Measurements from ENCODE around the gene SMAD7. TPM values are rescaled to one million over a fixed set of nuclear protein-coding genes. Genes with fewer than 3 reads are reported as not detected.

SMAD7 gene
- total RNA-seq, 1 donor from 2014 or later, result 76.5 TPM

DNA sequence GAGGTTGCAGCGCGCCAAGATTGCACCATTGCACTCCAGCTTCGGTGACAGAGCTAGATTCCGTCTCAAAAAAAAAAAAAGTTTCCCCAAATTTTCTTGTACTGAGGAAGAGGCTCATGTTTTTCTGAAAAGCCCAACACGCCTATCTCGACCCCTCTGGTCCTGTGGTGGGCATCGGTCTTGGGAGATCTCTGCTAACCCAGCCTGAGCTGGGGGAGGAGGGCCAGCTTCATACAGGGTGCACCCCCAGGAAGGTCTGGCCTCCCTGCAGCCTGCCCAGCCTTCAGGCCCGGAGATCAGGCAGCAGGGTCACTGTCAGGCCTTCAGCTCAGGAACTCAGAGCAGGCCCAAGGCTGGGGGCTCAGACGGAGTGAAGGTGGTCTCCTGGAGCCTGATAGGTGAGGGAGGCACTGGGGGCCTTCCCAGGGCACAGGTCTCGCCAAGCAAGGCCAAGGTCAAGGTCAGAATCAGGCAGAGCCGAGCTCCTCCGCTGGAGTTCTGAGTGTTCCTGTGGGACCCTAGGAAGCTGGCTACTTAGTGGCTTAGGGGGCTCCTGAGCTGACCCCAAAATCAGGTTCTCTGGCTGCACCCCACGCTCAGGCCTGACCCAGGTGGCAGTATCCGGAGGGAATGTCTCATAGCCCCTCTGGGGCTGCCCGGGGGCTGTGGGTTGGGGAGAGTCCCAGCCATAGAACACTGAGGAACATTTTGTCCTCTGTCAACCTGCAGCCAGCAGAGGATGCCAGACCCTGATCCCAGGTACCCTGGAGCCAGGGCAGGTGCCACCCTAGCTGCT lies 37.9 kb upstream of the SMAD7 start:
- no peaks in the 10 kb centered on the region for H3K9me3 ChIP-seq
- no peak for DNase-seq (ENCODE audit: low spot score in 2 of 2)
- TF ChIP-seq, protein P1, sequence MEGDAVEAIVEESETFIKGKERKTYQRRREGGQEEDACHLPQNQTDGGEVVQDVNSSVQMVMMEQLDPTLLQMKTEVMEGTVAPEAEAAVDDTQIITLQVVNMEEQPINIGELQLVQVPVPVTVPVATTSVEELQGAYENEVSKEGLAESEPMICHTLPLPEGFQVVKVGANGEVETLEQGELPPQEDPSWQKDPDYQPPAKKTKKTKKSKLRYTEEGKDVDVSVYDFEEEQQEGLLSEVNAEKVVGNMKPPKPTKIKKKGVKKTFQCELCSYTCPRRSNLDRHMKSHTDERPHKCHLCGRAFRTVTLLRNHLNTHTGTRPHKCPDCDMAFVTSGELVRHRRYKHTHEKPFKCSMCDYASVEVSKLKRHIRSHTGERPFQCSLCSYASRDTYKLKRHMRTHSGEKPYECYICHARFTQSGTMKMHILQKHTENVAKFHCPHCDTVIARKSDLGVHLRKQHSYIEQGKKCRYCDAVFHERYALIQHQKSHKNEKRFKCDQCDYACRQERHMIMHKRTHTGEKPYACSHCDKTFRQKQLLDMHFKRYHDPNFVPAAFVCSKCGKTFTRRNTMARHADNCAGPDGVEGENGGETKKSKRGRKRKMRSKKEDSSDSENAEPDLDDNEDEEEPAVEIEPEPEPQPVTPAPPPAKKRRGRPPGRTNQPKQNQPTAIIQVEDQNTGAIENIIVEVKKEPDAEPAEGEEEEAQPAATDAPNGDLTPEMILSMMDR (IDR thresholded peaks at IDR 0.05), result no peak
- H3K4me3 ChIP-seq, result no peak overlapping the region
- H3K4me1 ChIP-seq, result peaks cover 17 to 36% of the 10 kb centered on the region in 2 donors
- intact Hi-C loops (cut with DNase I), result no loop called here
- H3K27ac ChIP-seq, result peak overlapping the region; percentile 72 to 86
- H3K36me3 ChIP-seq, result no peaks in the 10 kb centered on the region
- H3K27me3 ChIP-seq, result no peaks in the 10 kb centered on the region

DNA sequence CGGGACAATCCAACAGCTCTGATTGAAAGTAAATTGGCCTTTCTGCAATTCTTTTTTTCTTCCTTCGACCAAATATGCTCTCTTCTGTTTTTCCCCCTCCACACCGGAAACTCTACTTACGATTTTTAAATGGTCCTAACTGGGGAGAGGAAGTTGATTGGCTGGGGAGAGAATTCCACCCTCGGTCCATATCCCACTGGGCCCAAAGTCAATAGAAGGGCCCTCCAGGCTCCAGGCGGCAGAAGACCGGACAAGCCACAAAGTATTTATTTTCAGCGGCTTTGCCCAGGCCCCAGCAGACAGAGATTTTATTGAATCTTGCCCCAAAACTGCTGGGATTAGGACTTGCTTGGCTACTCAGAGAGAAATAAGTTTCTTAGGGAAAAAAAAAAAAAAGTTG lies 37.1 kb upstream of the SMAD7 start:
- H3K9me3 ChIP-seq, result no peaks in the 10 kb centered on the region
- intact Hi-C loops (cut with DNase I), result no loop called here
- peak overlapping the region; percentile 72 to 86 for H3K27ac ChIP-seq
- TF ChIP-seq, protein P1 (IDR thresholded peaks at IDR 0.05), result no peak
- H3K36me3 ChIP-seq, result no peaks in the 10 kb centered on the region
- DNase-seq (ENCODE audit: low spot score in 2 of 2), result no peak
- peaks cover 17 to 33% of the 10 kb centered on the region in 2 donors for H3K4me1 ChIP-seq
- H3K27me3 ChIP-seq, result no peaks in the 10 kb centered on the region
- H3K4me3 ChIP-seq, result no peak overlapping the region

DNA sequence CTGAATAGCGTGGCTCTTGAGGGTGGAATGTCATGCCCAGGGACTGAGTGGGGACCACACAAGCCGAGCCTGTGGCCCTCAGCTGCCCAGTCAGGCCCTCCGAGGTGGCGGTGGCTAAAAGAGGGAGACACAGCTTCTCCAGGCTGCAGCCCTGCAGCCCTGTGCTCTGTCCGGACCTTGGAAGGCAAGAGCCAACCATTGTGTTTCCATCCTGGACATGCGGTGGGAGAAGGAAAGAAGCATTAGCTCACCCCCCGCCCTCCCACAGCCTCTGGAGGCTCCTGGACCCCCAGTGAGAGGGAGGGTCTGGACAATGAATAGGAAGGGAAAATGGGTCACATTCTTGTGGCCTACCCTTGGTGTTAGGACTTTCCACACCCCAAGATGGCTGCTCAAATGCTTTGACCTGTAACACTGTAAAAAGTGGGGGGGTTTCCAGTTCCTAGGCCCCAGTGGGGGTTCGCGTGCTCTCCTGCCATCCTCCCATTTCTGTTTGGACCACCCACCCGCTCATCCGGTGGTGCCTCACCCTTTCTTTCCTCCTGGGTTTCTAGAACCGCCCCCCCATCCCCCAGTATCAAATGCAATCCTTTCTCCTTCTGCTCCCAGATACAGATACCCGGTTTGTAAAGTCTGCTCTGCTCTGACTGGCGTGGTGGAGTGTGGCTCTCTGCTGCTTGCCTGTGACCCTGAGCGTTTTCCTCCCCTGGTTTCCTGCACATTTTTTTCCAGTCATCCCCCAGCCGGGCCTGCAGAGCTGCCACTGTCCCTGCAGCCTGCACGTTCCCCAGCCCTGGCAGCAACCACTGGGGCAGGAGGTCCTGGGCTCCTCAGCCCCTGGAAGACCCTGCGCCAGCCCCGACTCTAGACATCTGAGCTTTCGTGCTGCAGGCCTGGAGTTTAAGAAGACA lies 36.3 kb upstream of the SMAD7 start:
- intact Hi-C loops (cut with DNase I), result no loop called here
- Histone ChIP-seq H3K27me3 (no peaks in the 10 kb centered on the region), H3K4me1 (peaks cover 17 to 33% of the 10 kb centered on the region in 2 donors), H3K9me3 (no peaks in the 10 kb centered on the region), H3K4me3 (no peak overlapping the region), H3K27ac (peak overlapping the region; percentile 72 to 86), H3K36me3 (no peaks in the 10 kb centered on the region)
- TF ChIP-seq, protein P1 (IDR thresholded peaks at IDR 0.05), result no peak
- DNase-seq (ENCODE audit: low spot score in 2 of 2), result no peak

DNA sequence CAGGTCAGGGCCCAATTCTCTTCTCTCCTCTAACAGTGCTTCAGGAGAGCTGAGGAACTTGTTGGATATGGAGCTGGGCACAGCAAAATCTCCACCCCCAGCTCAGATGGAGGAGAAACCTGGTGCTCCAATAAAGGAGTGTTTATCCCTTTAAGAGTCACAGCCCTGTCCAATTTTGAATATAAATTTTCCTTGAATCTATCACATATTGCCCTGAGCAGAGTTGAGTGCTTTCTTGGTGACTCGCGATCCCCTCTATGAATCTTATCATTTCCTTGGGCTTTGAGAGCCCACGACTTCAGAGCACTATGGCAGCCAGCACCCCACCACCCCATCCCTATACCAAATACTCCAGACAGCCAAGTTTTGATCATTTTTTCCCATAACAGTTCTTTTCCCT lies 34.4 kb upstream of the SMAD7 start:
- H3K27me3 ChIP-seq, result no peaks in the 10 kb centered on the region
- H3K9me3 ChIP-seq, result no peaks in the 10 kb centered on the region
- no peaks in the 10 kb centered on the region for H3K36me3 ChIP-seq
- H3K4me3 ChIP-seq, result no peak overlapping the region
- intact Hi-C loops (cut with DNase I), result no loop called here
- peaks cover 7 to 20% of the 10 kb centered on the region in 2 donors for H3K4me1 ChIP-seq
- TF ChIP-seq, protein P1 (IDR thresholded peaks at IDR 0.05), result no peak
- H3K27ac ChIP-seq, result no peak overlapping the region
- no peak for DNase-seq (ENCODE audit: low spot score in 2 of 2)

DNA sequence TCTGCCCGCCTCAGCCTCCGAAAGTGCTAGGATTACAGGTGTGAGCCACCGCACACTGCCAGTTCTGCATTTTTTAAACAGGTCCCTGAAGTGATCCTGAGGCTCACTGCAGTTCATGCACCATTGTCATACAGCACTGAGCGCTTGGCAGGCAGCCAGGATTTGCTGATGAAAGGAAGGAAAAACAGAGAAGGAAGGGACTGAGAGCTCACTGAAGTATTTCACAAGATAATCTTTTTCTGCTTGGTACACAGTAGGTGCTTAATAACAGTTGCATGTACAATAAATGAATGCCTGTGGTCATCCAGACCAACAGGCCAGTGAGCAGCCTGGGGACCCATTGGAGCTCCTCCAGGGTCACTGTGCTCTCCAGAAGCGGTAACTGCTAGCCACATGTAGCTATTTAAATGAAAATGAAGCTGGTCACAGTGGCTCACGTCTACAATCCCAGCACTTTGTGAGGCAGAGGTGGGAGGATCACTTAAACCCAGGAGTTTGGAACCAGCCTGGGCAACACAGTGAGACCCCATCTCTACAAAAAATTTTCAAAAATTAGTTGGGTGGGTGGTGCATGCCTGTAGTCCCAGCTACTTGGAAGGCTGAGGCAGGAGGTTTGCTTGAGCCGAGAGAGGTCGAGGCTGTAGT lies 33.1 kb upstream of the SMAD7 start:
- TF ChIP-seq, protein P1 (IDR thresholded peaks at IDR 0.05), result no peak
- no peak overlapping the region for H3K4me3 ChIP-seq
- no peak for DNase-seq (ENCODE audit: low spot score in 2 of 2)
- H3K9me3 ChIP-seq, result no peaks in the 10 kb centered on the region
- peaks cover 3 to 8% of the 10 kb centered on the region in 2 donors for H3K4me1 ChIP-seq
- no peaks in the 10 kb centered on the region for H3K36me3 ChIP-seq
- no peak overlapping the region for H3K27ac ChIP-seq
- no peaks in the 10 kb centered on the region for H3K27me3 ChIP-seq
- intact Hi-C loops (cut with DNase I), result no loop called here

All from ascending aorta (tissue), 2 donors.